Keratinocyte (primary cell): ENCODE data around the gene ITGB2. TPM values are rescaled to one million over a fixed set of nuclear protein-coding genes. Genes with fewer than 3 reads are reported as not detected.
A peak's percentile ranks its signal among the peaks of the same experiment; 100 is the strongest.

Experiments
- DNase-seq: peaks from one replicate; pipeline ENCODE4 v3.0.0-alpha.2; 2011; ENCODE audit warnings: low read depth, missing footprints, low spot score
- FAIRE-seq: peaks from 2 replicates; lab custom pipeline; 2011; peaks lifted over from hg19 to GRCh38; lab: Jason Lieb, UNC
- H2AFZ ChIP-seq: 2 replicates; pipeline ENCODE4 v1.6.0; 2012; ENCODE audit warnings: low read length, control low read depth, inconsistent platforms; ENCODE audit not compliant: control insufficient read depth
- H3K27ac ChIP-seq: 2 replicates; pipeline ENCODE4 v1.5.1; 2011; ENCODE audit warnings: low read length; ENCODE audit not compliant: control insufficient read depth, insufficient read depth
- H3K27me3 ChIP-seq: 3 replicates; pipeline ENCODE4 v1.6.0; 2011; ENCODE audit warnings: low read length; ENCODE audit not compliant: control insufficient read depth, insufficient read depth; ENCODE audit errors: extremely low read depth
- H3K36me3 ChIP-seq, 2 experiments: 2 replicates in 1 of 2; 3 replicates in 1 of 2; pipeline ENCODE4 v1.5.1; 2011; ENCODE audit warnings: low read length in 2 of 2, mild to moderate bottlenecking in 1 of 2; ENCODE audit not compliant: control insufficient read depth in 2 of 2, insufficient read depth in 2 of 2; ENCODE audit errors: extremely low read depth in 1 of 2
- H3K4me1 ChIP-seq: 3 replicates; pipeline ENCODE4 v1.5.1; 2011; ENCODE audit warnings: low read length; ENCODE audit not compliant: control insufficient read depth, insufficient read depth; ENCODE audit errors: extremely low read depth
- H3K4me2 ChIP-seq: 3 replicates; pipeline ENCODE4 v1.6.0; 2011; ENCODE audit warnings: low read depth, low read length; ENCODE audit not compliant: control insufficient read depth, insufficient read depth; ENCODE audit errors: extremely low read depth
- H3K4me3 ChIP-seq, 3 experiments: fragments of 200-600 bp in 1 of 3; sonication (generic) in 1 of 3; 2 replicates in 2 of 3; 3 replicates in 1 of 3; pipeline ENCODE4 v1.5.1; 2011 to 2016; ENCODE audit warnings: low read length in 3 of 3, mild to moderate bottlenecking in 3 of 3, control low read depth in 2 of 3, inconsistent platforms in 1 of 3, low read depth in 1 of 3, mixed read lengths in 1 of 3, mixed run types in 1 of 3, moderate library complexity in 1 of 3; ENCODE audit not compliant: control insufficient read depth in 2 of 3, insufficient read depth in 2 of 3; ENCODE audit errors: extremely low read depth in 1 of 3
- H3K79me2 ChIP-seq: 2 replicates; pipeline ENCODE4 v1.6.0; 2012; ENCODE audit warnings: low read length; ENCODE audit not compliant: control insufficient read depth, insufficient read depth
- H3K9ac ChIP-seq: 3 replicates; pipeline ENCODE4 v1.6.0; 2011; ENCODE audit warnings: low read length; ENCODE audit not compliant: control insufficient read depth, insufficient read depth; ENCODE audit errors: extremely low read depth
- H3K9me1 ChIP-seq: 3 replicates; pipeline ENCODE4 v1.6.0; 2011; ENCODE audit warnings: low read length; ENCODE audit not compliant: control insufficient read depth, insufficient read depth; ENCODE audit errors: extremely low read depth
- H3K9me3 ChIP-seq: 2 replicates; pipeline ENCODE4 v1.5.1; 2012; ENCODE audit warnings: low read depth, low read length; ENCODE audit not compliant: control insufficient read depth
- H4K20me1 ChIP-seq: 3 replicates; pipeline ENCODE4 v1.6.0; 2011; ENCODE audit warnings: low read length; ENCODE audit not compliant: control insufficient read depth, insufficient read depth; ENCODE audit errors: extremely low read depth
- CTCF ChIP-seq, 3 experiments: IDR thresholded peaks in 1 of 3; conservative IDR thresholded peaks in 1 of 3; optimal IDR thresholded peaks in 1 of 3; 2 replicates in 2 of 3; 3 replicates in 1 of 3; pipeline versions ENCODE3 to v1.5.1; 2011; ENCODE audit warnings: low read length in 3 of 3, mild to moderate bottlenecking in 3 of 3, moderate library complexity in 2 of 3, control low read depth in 1 of 3, inconsistent platforms in 1 of 3; ENCODE audit not compliant: insufficient read depth in 2 of 3; ENCODE audit errors: extremely low read depth in 1 of 3
- EZH2 ChIP-seq: IDR thresholded peaks from one replicate; pipeline ENCODE4 v1.6.1; 2012; ENCODE audit warnings: inconsistent platforms, mild to moderate bottlenecking, low read length, moderate library complexity
- dilution Hi-C: fragments of 300-500 bp; cut with MboI; formaldehyde crosslinking; loops from one replicate; pipeline ENCODE4 v1.7.0; 2020; ENCODE audit warnings: low sequenced_read_pairs; ENCODE audit not compliant: extremely low pct_ligation_motif_present
- polyA plus RNA-seq, 5 experiments: library from polyadenylated mRNA; depleted of rRNA in 3 of 5; stranded (reverse) in 3 of 5; stranded (forward) in 1 of 5; unstranded in 1 of 5; fragments of >200 nt; gene quantifications; 1 replicate in 1 of 5; 2 replicates in 3 of 5; 3 replicates in 1 of 5; pipeline versions ENCODE4 v1.2.1 to v1.2.3, GENCODE V29; 2011 to 2012; ENCODE audit warnings: missing spikeins in 2 of 5, low read depth in 1 of 5, low replicate concordance in 1 of 5

Gene ITGB2
- polyA plus RNA-seq, 1 donor (not counting 4 experiments of a cell fraction or from before 2014, with no cell fraction given): 0.55 TPM

GRCh38 chr21:44941567-44941966 is 20.9 kb upstream of the ITGB2 start:
- FAIRE-seq (no peak), DNase-seq (no peak)
- dilution Hi-C loops: loop anchor here (10.0 kb wide), 1 partner anchor 193 kb away; no protein-coding TSS in a partner anchor
- peaks cover 15 to 17% of the 10 kb centered on the region in 2 experiments for H3K36me3 ChIP-seq
- H3K4me1 ChIP-seq: peaks cover 19% of the 10 kb centered on the region
- peak overlapping the region; percentile 83 for H3K9ac ChIP-seq
- H2AFZ ChIP-seq: no peak overlapping the region
- H3K4me2 ChIP-seq: peak overlapping the region; percentile 84
- peak overlapping the region in 1 of 3 experiments; percentile 84 for H3K4me3 ChIP-seq
- no peak overlapping the region for H3K27ac ChIP-seq
- H3K9me1 ChIP-seq: no peaks in the 10 kb centered on the region
- no peaks in the 10 kb centered on the region for H3K27me3 ChIP-seq
- H3K9me3 ChIP-seq: no peaks in the 10 kb centered on the region
- H4K20me1 ChIP-seq: peaks cover 7% of the 10 kb centered on the region
- no peak for TF ChIP-seq EZH2
- no peak for TF ChIP-seq CTCF (optimal IDR thresholded peaks at IDR 0.05 in 1 of 3, IDR thresholded peaks at IDR 0.05 in 1 of 3, conservative IDR thresholded peaks at IDR 0.05 in 1 of 3; ENCODE audit: extremely low read depth in 1 of 3, insufficient read depth in 2 of 3, low read length in 3 of 3)
- H3K79me2 ChIP-seq: peaks cover 61% of the 10 kb centered on the region

GRCh38 chr21:44940116-44940631 is 19.5 kb upstream of the ITGB2 start:
- Histone ChIP-seq H3K9ac (peak overlapping the region; percentile 83), H3K4me3 (peak overlapping the region; percentile 84 to 96 (median 94)), H3K4me1 (peaks cover 19% of the 10 kb centered on the region), H3K27ac (peak overlapping the region; percentile 59), H3K79me2 (peaks cover 50% of the 10 kb centered on the region), H3K9me1 (no peaks in the 10 kb centered on the region), H3K9me3 (no peaks in the 10 kb centered on the region), H4K20me1 (peaks cover 7% of the 10 kb centered on the region), H3K36me3 (peaks cover 14 to 15% of the 10 kb centered on the region in 2 experiments), H2AFZ (peak overlapping the region; percentile 72), H3K4me2 (peak overlapping the region; percentile 84), H3K27me3 (no peaks in the 10 kb centered on the region)
- FAIRE-seq (no peak), DNase-seq (no peak)
- dilution Hi-C loops: loop anchor here (10.0 kb wide), 1 partner anchor 195 kb away; no protein-coding TSS in a partner anchor
- TF ChIP-seq EZH2 (no peak), CTCF (optimal IDR thresholded peaks at IDR 0.05 in 1 of 3, IDR thresholded peaks at IDR 0.05 in 1 of 3, conservative IDR thresholded peaks at IDR 0.05 in 1 of 3; ENCODE audit: extremely low read depth in 1 of 3, insufficient read depth in 2 of 3, low read length in 3 of 3) (no peak)
